H9 (cell line): ENCODE results near the gene TRAPPC8. TPM values are rescaled to one million over a fixed set of nuclear protein-coding genes. Genes with fewer than 3 reads are reported as not detected.
"Not testable (repeated sequence)": the region's sequence is repeated elsewhere in the genome, so short reads cannot be mapped to it uniquely, and the experiment has no call there.

Experiments used
- DNase-seq: peaks from one replicate; pipeline ENCODE4 v3.0.0-alpha.2; 2017
- H2AFZ ChIP-seq: one replicate; pipeline ENCODE4 v1.6.1; 2013; ENCODE audit warnings: mild to moderate bottlenecking, low read length, control low read depth, moderate library complexity
- H2AK5ac ChIP-seq: 2 replicates; pipeline ENCODE4 v1.6.1; 2013; ENCODE audit warnings: low read length, control low read depth, mixed read lengths; ENCODE audit not compliant: insufficient read length
- H2BK120ac ChIP-seq: one replicate; pipeline ENCODE4 v1.6.1; 2013; ENCODE audit warnings: low read depth, mild to moderate bottlenecking, low read length, control low read depth, inconsistent platforms; ENCODE audit not compliant: poor library complexity, severe bottlenecking
- H2BK12ac ChIP-seq: 2 replicates; pipeline ENCODE4 v1.6.1; 2013; ENCODE audit warnings: low read length, control low read depth, mixed read lengths, low read depth; ENCODE audit not compliant: insufficient read length
- H2BK15ac ChIP-seq: 2 replicates; pipeline ENCODE4 v1.6.1; 2013; ENCODE audit warnings: low read depth, low read length, control low read depth
- H2BK20ac ChIP-seq: one replicate; pipeline ENCODE4 v1.6.1; 2013; ENCODE audit warnings: low read depth, mild to moderate bottlenecking, low read length, control low read depth, inconsistent platforms; ENCODE audit not compliant: poor library complexity, severe bottlenecking
- H2BK5ac ChIP-seq: 2 replicates; pipeline ENCODE4 v1.6.1; 2013; ENCODE audit warnings: low read length, control low read depth, mixed read lengths; ENCODE audit not compliant: insufficient read length
- H3K14ac ChIP-seq: 2 replicates; pipeline ENCODE4 v1.6.1; 2013; ENCODE audit warnings: low read length, control low read depth; ENCODE audit not compliant: insufficient read depth
- H3K18ac ChIP-seq: 2 replicates; pipeline ENCODE4 v1.6.1; 2013; ENCODE audit warnings: low read depth, mild to moderate bottlenecking, mixed read lengths, low read length, control low read depth; ENCODE audit not compliant: insufficient read length
- H3K23ac ChIP-seq: 2 replicates; pipeline ENCODE4 v1.6.1; 2013; ENCODE audit warnings: low read length, control low read depth, mixed read lengths, low read depth; ENCODE audit not compliant: insufficient read length
- H3K23me2 ChIP-seq: 2 replicates; pipeline ENCODE4 v1.6.1; 2013; ENCODE audit warnings: low read depth, mild to moderate bottlenecking, mixed read lengths, low read length, control low read depth; ENCODE audit not compliant: insufficient read length, poor library complexity, severe bottlenecking
- H3K27ac ChIP-seq: 2 replicates; pipeline ENCODE4 v1.5.1; 2013; ENCODE audit warnings: low read length, control low read depth, mixed read lengths, low read depth; ENCODE audit not compliant: insufficient read length
- H3K27me3 ChIP-seq: 2 replicates; pipeline ENCODE4 v1.6.1; 2013; ENCODE audit warnings: low read length, control low read depth, inconsistent platforms; ENCODE audit not compliant: insufficient read depth
- H3K4ac ChIP-seq: 2 replicates; pipeline ENCODE4 v1.6.1; 2013; ENCODE audit warnings: low read depth, mild to moderate bottlenecking, control low read depth, inconsistent platforms, low read length, moderate library complexity
- H3K4me1 ChIP-seq: 2 replicates; pipeline ENCODE4 v1.6.1; 2013; ENCODE audit warnings: low read length, control low read depth, inconsistent platforms; ENCODE audit not compliant: insufficient read depth
- H3K4me2 ChIP-seq: 2 replicates; pipeline ENCODE4 v1.6.1; 2013; ENCODE audit warnings: low read length, control low read depth, mixed read lengths; ENCODE audit not compliant: insufficient read length, insufficient read depth
- H3K56ac ChIP-seq: 2 replicates; pipeline ENCODE4 v1.6.1; 2013; ENCODE audit warnings: low read depth, mild to moderate bottlenecking, mixed read lengths, low read length, control low read depth; ENCODE audit not compliant: insufficient read length
- H3K79me1 ChIP-seq: 2 replicates; pipeline ENCODE4 v1.6.1; 2013; ENCODE audit warnings: low read depth, mild to moderate bottlenecking, moderate library complexity, low read length, control low read depth, inconsistent platforms; ENCODE audit not compliant: insufficient read depth, poor library complexity, severe bottlenecking
- H3K79me2 ChIP-seq: 2 replicates; pipeline ENCODE4 v1.6.1; 2013; ENCODE audit warnings: low read length, control low read depth, inconsistent platforms; ENCODE audit not compliant: insufficient read depth
- H3K9ac ChIP-seq: 2 replicates; pipeline ENCODE4 v1.6.1; 2013; ENCODE audit warnings: low read length, control low read depth, mixed read lengths; ENCODE audit not compliant: insufficient read length; ENCODE audit errors: extremely low read depth
- H3K9me3 ChIP-seq: one replicate; pipeline ENCODE4 v1.6.1; 2013; ENCODE audit warnings: low read depth, low read length, inconsistent platforms; ENCODE audit not compliant: control insufficient read depth
- H3T11ph ChIP-seq: one replicate; pipeline ENCODE4 v1.6.1; 2013; ENCODE audit warnings: mild to moderate bottlenecking, low read length, control low read depth, inconsistent platforms
- H4K20me1 ChIP-seq: one replicate; pipeline ENCODE4 v1.6.1; 2013; ENCODE audit not compliant: control insufficient read depth, insufficient read length, insufficient read depth
- H4K5ac ChIP-seq: 2 replicates; pipeline ENCODE4 v1.6.1; 2013; ENCODE audit warnings: low read depth, mild to moderate bottlenecking, mixed read lengths, low read length, control low read depth; ENCODE audit not compliant: insufficient read length
- H4K8ac ChIP-seq: replicated peaks from 2 replicates; pipeline ENCODE4 v1.6.1; 2013; ENCODE audit warnings: low read length, control low read depth, mixed read lengths, low read depth; ENCODE audit not compliant: insufficient read length
- H4K91ac ChIP-seq: 2 replicates; pipeline ENCODE4 v1.6.1; 2013; ENCODE audit warnings: low read depth, mild to moderate bottlenecking, moderate library complexity, mixed read lengths, low read length, control low read depth; ENCODE audit not compliant: insufficient read length
- H3K27ac Mint-ChIP-seq, 3 experiments: 2 replicates in 2 of 3; 3 replicates in 1 of 3; pipeline ENCODE4 v1.8.0; 2020 to 2021; ENCODE audit warnings: mixed read lengths in 3 of 3, mild to moderate bottlenecking in 1 of 3, moderate library complexity in 1 of 3
- H3K27me3 Mint-ChIP-seq: 2 replicates; pipeline ENCODE4 v1.8.0; 2021; ENCODE audit warnings: low read depth, mild to moderate bottlenecking, moderate library complexity, mixed read lengths
- H3K36me3 Mint-ChIP-seq, 3 experiments: 2 replicates in 2 of 3; 3 replicates in 1 of 3; pipeline ENCODE4 v1.8.0; 2020 to 2021; ENCODE audit warnings: low read depth in 3 of 3, mixed read lengths in 3 of 3; ENCODE audit not compliant: insufficient read depth in 1 of 3
- H3K4me1 Mint-ChIP-seq, 2 experiments: 2 replicates each; pipeline ENCODE4 v1.8.0; 2020; ENCODE audit warnings: mixed read lengths in 2 of 2
- H3K4me3 Mint-ChIP-seq, 2 experiments: 2 replicates in 1 of 2; 3 replicates in 1 of 2; pipeline ENCODE4 v1.8.0; 2020 to 2021; ENCODE audit warnings: mild to moderate bottlenecking in 2 of 2, mixed read lengths in 2 of 2, moderate library complexity in 1 of 2
- H3K9me3 Mint-ChIP-seq, 2 experiments: 2 replicates in 1 of 2; 3 replicates in 1 of 2; pipeline ENCODE4 v1.8.0; 2020; ENCODE audit warnings: mild to moderate bottlenecking in 2 of 2, mixed read lengths in 2 of 2, moderate library complexity in 1 of 2
- WGBS: extraction: QIAGEN DNeasy Blood & Tissue Kit; methylation state at CpG from one replicate; pipeline ENCODE4 v1.1.7; 2013; ENCODE audit warnings: missing lambda C conversion rate, low lambda C conversion rate, mixed read lengths; ENCODE audit not compliant: insufficient read length; ENCODE audit errors: extremely low coverage; 5-methylcytosine and 5-hydroxymethylcytosine counted together
- total RNA-seq: library from RNA; stranded (reverse); gene quantifications from 2 replicates; pipeline ENCODE4 v1.2.1, GENCODE V29; 2021
- TF ChIP-seq, protein P1 (sequence below): fragments of 200-600 bp; sonication (generic); conservative IDR thresholded peaks from 3 replicates; pipeline ENCODE4 v1.8.0; 2021; ENCODE audit warnings: antibody characterized with exemption, mild to moderate bottlenecking

TRAPPC8 gene
- total RNA-seq, 1 experiment from 2014 or later: 40.4 TPM

DNA sequence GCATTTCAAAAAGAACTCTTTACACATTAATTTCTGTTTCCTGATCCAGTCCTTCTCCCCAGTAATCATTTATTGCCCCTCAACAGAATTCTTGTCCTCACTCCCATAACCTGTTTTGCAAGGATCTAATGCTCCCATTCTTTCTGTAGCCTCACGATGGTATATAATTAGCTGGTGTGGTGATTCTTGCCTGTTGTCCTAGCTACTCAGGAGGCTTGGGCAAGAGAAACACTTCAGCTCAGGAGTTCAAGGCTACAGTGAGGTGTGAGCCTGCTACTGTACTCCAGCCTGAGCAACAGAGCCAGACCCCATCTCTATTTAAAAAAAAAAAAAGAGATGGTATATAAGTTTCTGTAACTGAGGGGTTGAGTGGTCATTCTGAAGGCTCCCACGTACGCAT, 7.7 kb upstream of the TRAPPC8 start:
- H2BK120ac ChIP-seq: peak overlapping the region; percentile 61
- H3K79me1 ChIP-seq: no peaks in the 10 kb centered on the region
- H3K9me3 ChIP-seq: no peaks in the 10 kb centered on the region
- H2BK15ac ChIP-seq: no peak overlapping the region
- H3K14ac ChIP-seq: no peak overlapping the region; the same call in 1 of the 2 replicates
- no peak overlapping the region for H3K4ac ChIP-seq
- no peaks in the 10 kb centered on the region for H3K27me3 ChIP-seq
- TF ChIP-seq, protein P1, sequence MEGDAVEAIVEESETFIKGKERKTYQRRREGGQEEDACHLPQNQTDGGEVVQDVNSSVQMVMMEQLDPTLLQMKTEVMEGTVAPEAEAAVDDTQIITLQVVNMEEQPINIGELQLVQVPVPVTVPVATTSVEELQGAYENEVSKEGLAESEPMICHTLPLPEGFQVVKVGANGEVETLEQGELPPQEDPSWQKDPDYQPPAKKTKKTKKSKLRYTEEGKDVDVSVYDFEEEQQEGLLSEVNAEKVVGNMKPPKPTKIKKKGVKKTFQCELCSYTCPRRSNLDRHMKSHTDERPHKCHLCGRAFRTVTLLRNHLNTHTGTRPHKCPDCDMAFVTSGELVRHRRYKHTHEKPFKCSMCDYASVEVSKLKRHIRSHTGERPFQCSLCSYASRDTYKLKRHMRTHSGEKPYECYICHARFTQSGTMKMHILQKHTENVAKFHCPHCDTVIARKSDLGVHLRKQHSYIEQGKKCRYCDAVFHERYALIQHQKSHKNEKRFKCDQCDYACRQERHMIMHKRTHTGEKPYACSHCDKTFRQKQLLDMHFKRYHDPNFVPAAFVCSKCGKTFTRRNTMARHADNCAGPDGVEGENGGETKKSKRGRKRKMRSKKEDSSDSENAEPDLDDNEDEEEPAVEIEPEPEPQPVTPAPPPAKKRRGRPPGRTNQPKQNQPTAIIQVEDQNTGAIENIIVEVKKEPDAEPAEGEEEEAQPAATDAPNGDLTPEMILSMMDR: no peak
- H3K9ac ChIP-seq: no peak overlapping the region
- no peaks in the 10 kb centered on the region for H3K23me2 ChIP-seq
- H2AK5ac ChIP-seq: no peak overlapping the region
- WGBS: no CpG with 5 or more reads among the region's 3 CpGs
- no peak overlapping the region for H2AFZ ChIP-seq
- no peak for DNase-seq
- H2BK12ac ChIP-seq: no peak overlapping the region
- Mint-ChIP-seq H3K36me3 (peaks cover 0 to 15% (median 5%) of the 10 kb centered on the region in 3 experiments; a peak in 5 of 7 replicates), H3K9me3 (peaks cover 11 to 13% of the 10 kb centered on the region in 2 experiments), H3K27me3 (no peaks in the 10 kb centered on the region), H3K27ac (peak overlapping the region; percentile 42 to 94 (median 88); a peak in 6 of 7 replicates), H3K4me1 (peaks cover 48 to 53% of the 10 kb centered on the region in 2 experiments), H3K4me3 (peak overlapping the region in 1 of 2 experiments; percentile 19; a peak in 1 of 5 replicates)
- peak overlapping the region; percentile 53 for H2BK5ac ChIP-seq
- no peaks in the 10 kb centered on the region for H4K20me1 ChIP-seq
- peak overlapping the region; percentile 68 for H3K27ac ChIP-seq
- peak overlapping the region; percentile 21 for H4K91ac ChIP-seq
- no peak overlapping the region for H4K5ac ChIP-seq
- H3K79me2 ChIP-seq: no peaks in the 10 kb centered on the region
- H3K4me1 ChIP-seq: peaks cover 9% of the 10 kb centered on the region; the same call in 1 of the 2 replicates
- no peak overlapping the region for H2BK20ac ChIP-seq
- no peak overlapping the region for H3K18ac ChIP-seq
- H4K8ac ChIP-seq: no peak overlapping the region
- no peak overlapping the region for H3K4me2 ChIP-seq
- H3K23ac ChIP-seq: no peak overlapping the region
- no peak overlapping the region for H3K56ac ChIP-seq
- H3T11ph ChIP-seq: no peak overlapping the region

DNA sequence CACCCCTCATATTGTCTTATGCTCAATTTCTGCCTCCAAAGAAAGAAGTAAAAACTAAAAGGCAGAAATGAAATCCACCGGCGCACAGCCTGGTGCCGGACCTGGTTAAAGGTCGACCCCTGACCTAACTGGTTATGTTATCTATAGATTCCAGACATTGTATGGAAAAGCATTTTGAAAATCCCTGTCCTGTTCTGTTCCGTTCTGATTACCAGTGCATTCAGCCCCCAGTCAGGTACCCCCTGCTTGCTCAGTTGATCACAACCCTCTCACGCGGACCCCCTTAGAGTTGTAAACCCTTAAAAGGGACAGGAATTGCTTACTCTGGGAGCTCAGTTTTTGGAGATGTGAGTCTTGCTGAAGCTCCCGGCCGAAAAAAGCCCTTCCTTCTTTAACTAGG, 5.4 kb upstream of the TRAPPC8 start:
- H3K79me1 ChIP-seq, H3K56ac ChIP-seq, H3K27me3 Mint-ChIP-seq, H4K5ac ChIP-seq, H2BK120ac ChIP-seq, H3K23ac ChIP-seq, H4K8ac ChIP-seq, H3K14ac ChIP-seq, H4K20me1 ChIP-seq, H3K27me3 ChIP-seq, H3K23me2 ChIP-seq, H2AK5ac ChIP-seq, H3K4me2 ChIP-seq, H2BK5ac ChIP-seq, H3K4me1 ChIP-seq, H2BK20ac ChIP-seq, H3K79me2 ChIP-seq, H3K27ac ChIP-seq, H2BK15ac ChIP-seq, H3K4ac ChIP-seq, H3K4me3 Mint-ChIP-seq, H4K91ac ChIP-seq, DNase-seq, H2BK12ac ChIP-seq, H3K18ac ChIP-seq, H3T11ph ChIP-seq, H3K9ac ChIP-seq, H3K9me3 ChIP-seq, H2AFZ ChIP-seq: not testable (repeated sequence)
- H3K27ac Mint-ChIP-seq: peak overlapping the region in 1 of 3 experiments; percentile 17; a peak in 1 of 7 replicates
- WGBS: no CpG with 5 or more reads among the region's 9 CpGs
- H3K36me3 Mint-ChIP-seq: peaks cover 0 to 15% (median 5%) of the 10 kb centered on the region in 3 experiments; a peak in 5 of 7 replicates
- peaks cover 51 to 61% of the 10 kb centered on the region in 2 experiments for H3K4me1 Mint-ChIP-seq
- peaks cover 11 to 13% of the 10 kb centered on the region in 2 experiments for H3K9me3 Mint-ChIP-seq
